ENCODE results near the gene LILRA5.
"Not testable (repeated sequence)": the region's sequence is repeated elsewhere in the genome, so short reads cannot be mapped to it uniquely, and the experiment has no call there.

The LILRA5 gene

GRCh38 chr19:54312436-54313377 is at the start of gene LILRA5:
LILRA5 (minus strand) TSS chr19:54313166; CDS start chr19:54313019, 147 bp downstream.
- in situ Hi-C loops (cut with MboI; ENCODE audit: low sequenced_read_pairs), result no loop called here

- in situ Hi-C loops (cut with MboI; ENCODE audit: low sequenced_read_pairs), result not testable (repeated sequence)
Observed at GRCh38 chr19:54361680-54362422, 48.9 kb upstream of the LILRA5 start.

GRCh38 chr19:54359149-54359820 is 46.3 kb upstream of the LILRA5 start:
- in situ Hi-C loops (cut with MboI; ENCODE audit: low sequenced_read_pairs), result not testable (repeated sequence)

- in situ Hi-C loops (cut with MboI; ENCODE audit: low sequenced_read_pairs), result no loop called here
Observed at GRCh38 chr19:54357381-54357780, 44.4 kb upstream of the LILRA5 start.

- in situ Hi-C loops (cut with MboI; ENCODE audit: low sequenced_read_pairs), result no loop called here
Observed at GRCh38 chr19:54356444-54357056, 43.6 kb upstream of the LILRA5 start.

GRCh38 chr19:54355675-54356074 is 42.7 kb upstream of the LILRA5 start:
- in situ Hi-C loops (cut with MboI; ENCODE audit: low sequenced_read_pairs), result no loop called here

- in situ Hi-C loops (cut with MboI; ENCODE audit: low sequenced_read_pairs), result no loop called here
Observed at GRCh38 chr19:54354761-54355160, 41.8 kb upstream of the LILRA5 start.

- in situ Hi-C loops (cut with MboI; ENCODE audit: low sequenced_read_pairs), result no loop called here
Observed at GRCh38 chr19:54352546-54352945, 39.6 kb upstream of the LILRA5 start.

GRCh38 chr19:54352041-54352440 is 39.1 kb upstream of the LILRA5 start:
- in situ Hi-C loops (cut with MboI; ENCODE audit: low sequenced_read_pairs), result no loop called here

- in situ Hi-C loops (cut with MboI; ENCODE audit: low sequenced_read_pairs), result no loop called here
Observed at GRCh38 chr19:54351474-54351873, 38.5 kb upstream of the LILRA5 start.

- in situ Hi-C loops (cut with MboI; ENCODE audit: low sequenced_read_pairs), result no loop called here
Observed at GRCh38 chr19:54345938-54346386, 33.0 kb upstream of the LILRA5 start.

GRCh38 chr19:54343868-54344267 is 30.9 kb upstream of the LILRA5 start:
- in situ Hi-C loops (cut with MboI; ENCODE audit: low sequenced_read_pairs), result no loop called here

- in situ Hi-C loops (cut with MboI; ENCODE audit: low sequenced_read_pairs), result no loop called here
Observed at GRCh38 chr19:54341295-54341694, 28.3 kb upstream of the LILRA5 start.

GRCh38 chr19:54339646-54340358 is 26.8 kb upstream of the LILRA5 start:
- in situ Hi-C loops (cut with MboI; ENCODE audit: low sequenced_read_pairs), result no loop called here

- in situ Hi-C loops (cut with MboI; ENCODE audit: low sequenced_read_pairs), result no loop called here
Observed at GRCh38 chr19:54338521-54338920, 25.6 kb upstream of the LILRA5 start.

- in situ Hi-C loops (cut with MboI; ENCODE audit: low sequenced_read_pairs), result no loop called here
Observed at GRCh38 chr19:54337858-54338230, 24.9 kb upstream of the LILRA5 start.

- in situ Hi-C loops (cut with MboI; ENCODE audit: low sequenced_read_pairs), result no loop called here
Observed at GRCh38 chr19:54336893-54337857, 24.2 kb upstream of the LILRA5 start.

- in situ Hi-C loops (cut with MboI; ENCODE audit: low sequenced_read_pairs), result no loop called here
Observed at GRCh38 chr19:54335979-54336892, 23.3 kb upstream of the LILRA5 start.

All from hTERT RPE-1 (cell line).